H9 (cell line): ENCODE measurements around the gene LRRC14B. TPM values are rescaled to one million over a fixed set of nuclear protein-coding genes. Genes with fewer than 3 reads are reported as not detected.

Experiments
- DNase-seq: peaks from one replicate; pipeline ENCODE4 v3.0.0-alpha.2; 2017
- H2AFZ ChIP-seq: one replicate; pipeline ENCODE4 v1.6.1; 2013; ENCODE audit warnings: mild to moderate bottlenecking, low read length, control low read depth, moderate library complexity
- H2AK5ac ChIP-seq: 2 replicates; pipeline ENCODE4 v1.6.1; 2013; ENCODE audit warnings: low read length, control low read depth, mixed read lengths; ENCODE audit not compliant: insufficient read length
- H2BK120ac ChIP-seq: one replicate; pipeline ENCODE4 v1.6.1; 2013; ENCODE audit warnings: low read depth, mild to moderate bottlenecking, low read length, control low read depth, inconsistent platforms; ENCODE audit not compliant: poor library complexity, severe bottlenecking
- H2BK12ac ChIP-seq: 2 replicates; pipeline ENCODE4 v1.6.1; 2013; ENCODE audit warnings: low read length, control low read depth, mixed read lengths, low read depth; ENCODE audit not compliant: insufficient read length
- H2BK15ac ChIP-seq: 2 replicates; pipeline ENCODE4 v1.6.1; 2013; ENCODE audit warnings: low read depth, low read length, control low read depth
- H2BK20ac ChIP-seq: one replicate; pipeline ENCODE4 v1.6.1; 2013; ENCODE audit warnings: low read depth, mild to moderate bottlenecking, low read length, control low read depth, inconsistent platforms; ENCODE audit not compliant: poor library complexity, severe bottlenecking
- H2BK5ac ChIP-seq: 2 replicates; pipeline ENCODE4 v1.6.1; 2013; ENCODE audit warnings: low read length, control low read depth, mixed read lengths; ENCODE audit not compliant: insufficient read length
- H3K14ac ChIP-seq: 2 replicates; pipeline ENCODE4 v1.6.1; 2013; ENCODE audit warnings: low read length, control low read depth; ENCODE audit not compliant: insufficient read depth
- H3K18ac ChIP-seq: 2 replicates; pipeline ENCODE4 v1.6.1; 2013; ENCODE audit warnings: low read depth, mild to moderate bottlenecking, mixed read lengths, low read length, control low read depth; ENCODE audit not compliant: insufficient read length
- H3K23ac ChIP-seq: 2 replicates; pipeline ENCODE4 v1.6.1; 2013; ENCODE audit warnings: low read length, control low read depth, mixed read lengths, low read depth; ENCODE audit not compliant: insufficient read length
- H3K23me2 ChIP-seq: 2 replicates; pipeline ENCODE4 v1.6.1; 2013; ENCODE audit warnings: low read depth, mild to moderate bottlenecking, mixed read lengths, low read length, control low read depth; ENCODE audit not compliant: insufficient read length, poor library complexity, severe bottlenecking
- H3K27ac ChIP-seq: 2 replicates; pipeline ENCODE4 v1.5.1; 2013; ENCODE audit warnings: low read length, control low read depth, mixed read lengths, low read depth; ENCODE audit not compliant: insufficient read length
- H3K27me3 ChIP-seq: 2 replicates; pipeline ENCODE4 v1.6.1; 2013; ENCODE audit warnings: low read length, control low read depth, inconsistent platforms; ENCODE audit not compliant: insufficient read depth
- H3K4ac ChIP-seq: 2 replicates; pipeline ENCODE4 v1.6.1; 2013; ENCODE audit warnings: low read depth, mild to moderate bottlenecking, control low read depth, inconsistent platforms, low read length, moderate library complexity
- H3K4me1 ChIP-seq: 2 replicates; pipeline ENCODE4 v1.6.1; 2013; ENCODE audit warnings: low read length, control low read depth, inconsistent platforms; ENCODE audit not compliant: insufficient read depth
- H3K4me2 ChIP-seq: 2 replicates; pipeline ENCODE4 v1.6.1; 2013; ENCODE audit warnings: low read length, control low read depth, mixed read lengths; ENCODE audit not compliant: insufficient read length, insufficient read depth
- H3K56ac ChIP-seq: 2 replicates; pipeline ENCODE4 v1.6.1; 2013; ENCODE audit warnings: low read depth, mild to moderate bottlenecking, mixed read lengths, low read length, control low read depth; ENCODE audit not compliant: insufficient read length
- H3K79me1 ChIP-seq: 2 replicates; pipeline ENCODE4 v1.6.1; 2013; ENCODE audit warnings: low read depth, mild to moderate bottlenecking, moderate library complexity, low read length, control low read depth, inconsistent platforms; ENCODE audit not compliant: insufficient read depth, poor library complexity, severe bottlenecking
- H3K79me2 ChIP-seq: 2 replicates; pipeline ENCODE4 v1.6.1; 2013; ENCODE audit warnings: low read length, control low read depth, inconsistent platforms; ENCODE audit not compliant: insufficient read depth
- H3K9ac ChIP-seq: 2 replicates; pipeline ENCODE4 v1.6.1; 2013; ENCODE audit warnings: low read length, control low read depth, mixed read lengths; ENCODE audit not compliant: insufficient read length; ENCODE audit errors: extremely low read depth
- H3K9me3 ChIP-seq: one replicate; pipeline ENCODE4 v1.6.1; 2013; ENCODE audit warnings: low read depth, low read length, inconsistent platforms; ENCODE audit not compliant: control insufficient read depth
- H3T11ph ChIP-seq: one replicate; pipeline ENCODE4 v1.6.1; 2013; ENCODE audit warnings: mild to moderate bottlenecking, low read length, control low read depth, inconsistent platforms
- H4K20me1 ChIP-seq: one replicate; pipeline ENCODE4 v1.6.1; 2013; ENCODE audit not compliant: control insufficient read depth, insufficient read length, insufficient read depth
- H4K5ac ChIP-seq: 2 replicates; pipeline ENCODE4 v1.6.1; 2013; ENCODE audit warnings: low read depth, mild to moderate bottlenecking, mixed read lengths, low read length, control low read depth; ENCODE audit not compliant: insufficient read length
- H4K8ac ChIP-seq: replicated peaks from 2 replicates; pipeline ENCODE4 v1.6.1; 2013; ENCODE audit warnings: low read length, control low read depth, mixed read lengths, low read depth; ENCODE audit not compliant: insufficient read length
- H4K91ac ChIP-seq: 2 replicates; pipeline ENCODE4 v1.6.1; 2013; ENCODE audit warnings: low read depth, mild to moderate bottlenecking, moderate library complexity, mixed read lengths, low read length, control low read depth; ENCODE audit not compliant: insufficient read length
- H3K27ac Mint-ChIP-seq, 3 experiments: 2 replicates in 2 of 3; 3 replicates in 1 of 3; pipeline ENCODE4 v1.8.0; 2020 to 2021; ENCODE audit warnings: mixed read lengths in 3 of 3, mild to moderate bottlenecking in 1 of 3, moderate library complexity in 1 of 3
- H3K27me3 Mint-ChIP-seq: 2 replicates; pipeline ENCODE4 v1.8.0; 2021; ENCODE audit warnings: low read depth, mild to moderate bottlenecking, moderate library complexity, mixed read lengths
- H3K36me3 Mint-ChIP-seq, 3 experiments: 2 replicates in 2 of 3; 3 replicates in 1 of 3; pipeline ENCODE4 v1.8.0; 2020 to 2021; ENCODE audit warnings: low read depth in 3 of 3, mixed read lengths in 3 of 3; ENCODE audit not compliant: insufficient read depth in 1 of 3
- H3K4me1 Mint-ChIP-seq, 2 experiments: 2 replicates each; pipeline ENCODE4 v1.8.0; 2020; ENCODE audit warnings: mixed read lengths in 2 of 2
- H3K4me3 Mint-ChIP-seq, 2 experiments: 2 replicates in 1 of 2; 3 replicates in 1 of 2; pipeline ENCODE4 v1.8.0; 2020 to 2021; ENCODE audit warnings: mild to moderate bottlenecking in 2 of 2, mixed read lengths in 2 of 2, moderate library complexity in 1 of 2
- H3K9me3 Mint-ChIP-seq, 2 experiments: 2 replicates in 1 of 2; 3 replicates in 1 of 2; pipeline ENCODE4 v1.8.0; 2020; ENCODE audit warnings: mild to moderate bottlenecking in 2 of 2, mixed read lengths in 2 of 2, moderate library complexity in 1 of 2
- CTCF ChIP-seq: fragments of 200-600 bp; sonication (generic); conservative IDR thresholded peaks from 3 replicates; pipeline ENCODE4 v1.8.0; 2021; ENCODE audit warnings: antibody characterized with exemption, mild to moderate bottlenecking
- WGBS: extraction: QIAGEN DNeasy Blood & Tissue Kit; methylation state at CpG from one replicate; pipeline ENCODE4 v1.1.7; 2013; ENCODE audit warnings: missing lambda C conversion rate, low lambda C conversion rate, mixed read lengths; ENCODE audit not compliant: insufficient read length; ENCODE audit errors: extremely low coverage; 5-methylcytosine and 5-hydroxymethylcytosine counted together
- total RNA-seq: library from RNA; stranded (reverse); gene quantifications from 2 replicates; pipeline ENCODE4 v1.2.1, GENCODE V29; 2021

Gene LRRC14B
- total RNA-seq, 1 experiment from 2014 or later, result not detected

GRCh38 chr5:143041-143440 is 48.3 kb upstream of the LRRC14B start:
- no peaks in the 10 kb centered on the region for H3K79me2 ChIP-seq
- no peak overlapping the region for H2BK15ac ChIP-seq
- H3K27me3 ChIP-seq, result no peaks in the 10 kb centered on the region
- H2BK5ac ChIP-seq, result no peak overlapping the region
- H3K27ac Mint-ChIP-seq, result no peak overlapping the region
- H3K27me3 Mint-ChIP-seq, result no peaks in the 10 kb centered on the region
- peaks cover 56 to 75% (median 74%) of the 10 kb centered on the region in 3 experiments for H3K36me3 Mint-ChIP-seq
- no peak overlapping the region for H2BK120ac ChIP-seq
- H4K91ac ChIP-seq, result no peak overlapping the region
- no peak overlapping the region for H3K4me2 ChIP-seq
- no peak overlapping the region for H3K23ac ChIP-seq
- H3K4me3 Mint-ChIP-seq, result no peak overlapping the region
- H3K4ac ChIP-seq, result no peak overlapping the region
- peaks cover 4% of the 10 kb centered on the region for H3K4me1 ChIP-seq
- peaks cover 9% of the 10 kb centered on the region for H3K9me3 ChIP-seq
- H3K23me2 ChIP-seq, result no peaks in the 10 kb centered on the region
- no peaks in the 10 kb centered on the region for H3K79me1 ChIP-seq
- no peaks in the 10 kb centered on the region for H4K20me1 ChIP-seq
- H2AFZ ChIP-seq, result no peak overlapping the region
- no peak overlapping the region for H3K14ac ChIP-seq
- H3K56ac ChIP-seq, result no peak overlapping the region
- H4K5ac ChIP-seq, result no peak overlapping the region
- no peak overlapping the region for H3T11ph ChIP-seq
- no peak for TF ChIP-seq CTCF
- DNase-seq, result no peak
- no peak overlapping the region for H4K8ac ChIP-seq
- no peak overlapping the region for H3K9ac ChIP-seq
- no CpG with 5 or more reads among the region's 17 CpGs for WGBS
- H3K4me1 Mint-ChIP-seq, result peaks cover 7% of the 10 kb centered on the region in 2 experiments
- H2BK12ac ChIP-seq, result no peak overlapping the region
- H3K9me3 Mint-ChIP-seq, result peaks cover 17 to 22% of the 10 kb centered on the region in 2 experiments
- H2BK20ac ChIP-seq, result no peak overlapping the region
- no peak overlapping the region for H3K27ac ChIP-seq
- no peak overlapping the region for H2AK5ac ChIP-seq
- H3K18ac ChIP-seq, result no peak overlapping the region
